Keratinocyte (primary cell): ENCODE results near the gene SPATS2L. TPM values are rescaled to one million over a fixed set of nuclear protein-coding genes. Genes with fewer than 3 reads are reported as not detected.

Experiments used
- DNase-seq: peaks from one replicate; pipeline ENCODE4 v3.0.0-alpha.2; 2011; ENCODE audit warnings: low read depth, missing footprints, low spot score
- FAIRE-seq: peaks from 2 replicates; lab custom pipeline; 2011; peaks lifted over from hg19 to GRCh38; lab: Jason Lieb, UNC
- H2AFZ ChIP-seq: 2 replicates; pipeline ENCODE4 v1.6.0; 2012; ENCODE audit warnings: low read length, control low read depth, inconsistent platforms; ENCODE audit not compliant: control insufficient read depth
- H3K27ac ChIP-seq: 2 replicates; pipeline ENCODE4 v1.5.1; 2011; ENCODE audit warnings: low read length; ENCODE audit not compliant: control insufficient read depth, insufficient read depth
- H3K27me3 ChIP-seq: 3 replicates; pipeline ENCODE4 v1.6.0; 2011; ENCODE audit warnings: low read length; ENCODE audit not compliant: control insufficient read depth, insufficient read depth; ENCODE audit errors: extremely low read depth
- H3K36me3 ChIP-seq, 2 experiments: 2 replicates in 1 of 2; 3 replicates in 1 of 2; pipeline ENCODE4 v1.5.1; 2011; ENCODE audit warnings: low read length in 2 of 2, mild to moderate bottlenecking in 1 of 2; ENCODE audit not compliant: control insufficient read depth in 2 of 2, insufficient read depth in 2 of 2; ENCODE audit errors: extremely low read depth in 1 of 2
- H3K4me1 ChIP-seq: 3 replicates; pipeline ENCODE4 v1.5.1; 2011; ENCODE audit warnings: low read length; ENCODE audit not compliant: control insufficient read depth, insufficient read depth; ENCODE audit errors: extremely low read depth
- H3K4me2 ChIP-seq: 3 replicates; pipeline ENCODE4 v1.6.0; 2011; ENCODE audit warnings: low read depth, low read length; ENCODE audit not compliant: control insufficient read depth, insufficient read depth; ENCODE audit errors: extremely low read depth
- H3K4me3 ChIP-seq, 3 experiments: fragments of 200-600 bp in 1 of 3; sonication (generic) in 1 of 3; 2 replicates in 2 of 3; 3 replicates in 1 of 3; pipeline ENCODE4 v1.5.1; 2011 to 2016; ENCODE audit warnings: low read length in 3 of 3, mild to moderate bottlenecking in 3 of 3, control low read depth in 2 of 3, inconsistent platforms in 1 of 3, low read depth in 1 of 3, mixed read lengths in 1 of 3, mixed run types in 1 of 3, moderate library complexity in 1 of 3; ENCODE audit not compliant: control insufficient read depth in 2 of 3, insufficient read depth in 2 of 3; ENCODE audit errors: extremely low read depth in 1 of 3
- H3K79me2 ChIP-seq: 2 replicates; pipeline ENCODE4 v1.6.0; 2012; ENCODE audit warnings: low read length; ENCODE audit not compliant: control insufficient read depth, insufficient read depth
- H3K9ac ChIP-seq: 3 replicates; pipeline ENCODE4 v1.6.0; 2011; ENCODE audit warnings: low read length; ENCODE audit not compliant: control insufficient read depth, insufficient read depth; ENCODE audit errors: extremely low read depth
- H3K9me1 ChIP-seq: 3 replicates; pipeline ENCODE4 v1.6.0; 2011; ENCODE audit warnings: low read length; ENCODE audit not compliant: control insufficient read depth, insufficient read depth; ENCODE audit errors: extremely low read depth
- H3K9me3 ChIP-seq: 2 replicates; pipeline ENCODE4 v1.5.1; 2012; ENCODE audit warnings: low read depth, low read length; ENCODE audit not compliant: control insufficient read depth
- H4K20me1 ChIP-seq: 3 replicates; pipeline ENCODE4 v1.6.0; 2011; ENCODE audit warnings: low read length; ENCODE audit not compliant: control insufficient read depth, insufficient read depth; ENCODE audit errors: extremely low read depth
- CTCF ChIP-seq, 3 experiments: IDR thresholded peaks in 1 of 3; conservative IDR thresholded peaks in 1 of 3; optimal IDR thresholded peaks in 1 of 3; 2 replicates in 2 of 3; 3 replicates in 1 of 3; pipeline versions ENCODE3 to v1.5.1; 2011; ENCODE audit warnings: low read length in 3 of 3, mild to moderate bottlenecking in 3 of 3, moderate library complexity in 2 of 3, control low read depth in 1 of 3, inconsistent platforms in 1 of 3; ENCODE audit not compliant: insufficient read depth in 2 of 3; ENCODE audit errors: extremely low read depth in 1 of 3
- EZH2 ChIP-seq: IDR thresholded peaks from one replicate; pipeline ENCODE4 v1.6.1; 2012; ENCODE audit warnings: inconsistent platforms, mild to moderate bottlenecking, low read length, moderate library complexity
- dilution Hi-C: fragments of 300-500 bp; cut with MboI; formaldehyde crosslinking; loops from one replicate; pipeline ENCODE4 v1.7.0; 2020; ENCODE audit warnings: low sequenced_read_pairs; ENCODE audit not compliant: extremely low pct_ligation_motif_present
- polyA plus RNA-seq, 5 experiments: library from polyadenylated mRNA; depleted of rRNA in 3 of 5; stranded (reverse) in 3 of 5; stranded (forward) in 1 of 5; unstranded in 1 of 5; fragments of >200 nt; gene quantifications; 1 replicate in 1 of 5; 2 replicates in 3 of 5; 3 replicates in 1 of 5; pipeline versions ENCODE4 v1.2.1 to v1.2.3, GENCODE V29; 2011 to 2012; ENCODE audit warnings: missing spikeins in 2 of 5, low read depth in 1 of 5, low replicate concordance in 1 of 5

The SPATS2L gene
- polyA plus RNA-seq, 1 donor (not counting 4 experiments of a cell fraction or from before 2014, with no cell fraction given), result 95.3 TPM

- no peak overlapping the region for H3K4me2 ChIP-seq
- TF ChIP-seq EZH2, result no peak
- no peak for TF ChIP-seq CTCF (optimal IDR thresholded peaks at IDR 0.05 in 1 of 3, IDR thresholded peaks at IDR 0.05 in 1 of 3, conservative IDR thresholded peaks at IDR 0.05 in 1 of 3; ENCODE audit: extremely low read depth in 1 of 3, insufficient read depth in 2 of 3, low read length in 3 of 3)
- dilution Hi-C loops, result no loop called here
- H3K4me3 ChIP-seq, result no peak overlapping the region
- no peak overlapping the region for H3K27ac ChIP-seq
- no peak for FAIRE-seq
- no peak overlapping the region for H2AFZ ChIP-seq
- H3K36me3 ChIP-seq, result no peaks in the 10 kb centered on the region
- H3K9ac ChIP-seq, result no peak overlapping the region
- peaks cover 22% of the 10 kb centered on the region for H3K79me2 ChIP-seq
- H3K9me3 ChIP-seq, result no peaks in the 10 kb centered on the region
- H3K27me3 ChIP-seq, result no peaks in the 10 kb centered on the region
- no peaks in the 10 kb centered on the region for H3K9me1 ChIP-seq
- peaks cover 9% of the 10 kb centered on the region for H3K4me1 ChIP-seq
- no peaks in the 10 kb centered on the region for H4K20me1 ChIP-seq
- DNase-seq, result no peak
Observed at GRCh38 chr2:200367155-200367554, 60.7 kb downstream of the SPATS2L start.

- Histone ChIP-seq H3K36me3 (no peaks in the 10 kb centered on the region), H3K27ac (no peak overlapping the region), H3K4me1 (peaks cover 26% of the 10 kb centered on the region), H4K20me1 (no peaks in the 10 kb centered on the region), H3K27me3 (no peaks in the 10 kb centered on the region), H3K79me2 (peaks cover 29% of the 10 kb centered on the region), H3K4me2 (no peak overlapping the region), H3K9me1 (no peaks in the 10 kb centered on the region), H3K4me3 (no peak overlapping the region), H2AFZ (no peak overlapping the region), H3K9me3 (no peaks in the 10 kb centered on the region), H3K9ac (no peak overlapping the region)
- no peak for TF ChIP-seq EZH2
- TF ChIP-seq CTCF (optimal IDR thresholded peaks at IDR 0.05 in 1 of 3, IDR thresholded peaks at IDR 0.05 in 1 of 3, conservative IDR thresholded peaks at IDR 0.05 in 1 of 3; ENCODE audit: extremely low read depth in 1 of 3, insufficient read depth in 2 of 3, low read length in 3 of 3), result no peak
- no peak for FAIRE-seq
- DNase-seq, result no peak
- dilution Hi-C loops, result no loop called here
Observed at GRCh38 chr2:200369886-200370285, 63.4 kb downstream of the SPATS2L start.
